Spleen (tissue), 7 donors: ENCODE measurements around the gene KLHL20.

Source experiments
- POLR2A ChIP-seq, 3 donors: fragments of 450-650 bp; IDR thresholded peaks; one replicate each; pipeline ENCODE4 v1.5.1; 2017; ENCODE audit warnings: antibody characterized with exemption in 3 of 3, mild to moderate bottlenecking in 1 of 3
- POLR2AphosphoS5 ChIP-seq, 3 donors: sonication (generic); formaldehyde crosslinking; IDR thresholded peaks; one replicate each; pipeline ENCODE4 v1.5.1; 2017; ENCODE audit warnings: antibody characterized with exemption in 3 of 3
- TF ChIP-seq, protein P1 (sequence below), 11 experiments: fragments of 200-600 bp in 7 of 11; fragments of 450-650 bp in 4 of 11; sonication (generic) in 4 of 11; IDR thresholded peaks in 8 of 11; conservative IDR thresholded peaks in 3 of 11; 1 replicate in 7 of 11; 2 replicates in 4 of 11; pipeline versions ENCODE4 v1.4.0 to v1.8.0; 2016 to 2021; ENCODE audit warnings: antibody characterized with exemption in 11 of 11, inconsistent platforms in 4 of 11, mild to moderate bottlenecking in 1 of 11
- donor health status: DM: no; HTN: no; CAD: no; lungs with moderate emphysema.
- donor health status: DM: no; HTN: no; CAD: no.
- donor health status: DM: no; HTN: no; CAD: no.

DNA sequence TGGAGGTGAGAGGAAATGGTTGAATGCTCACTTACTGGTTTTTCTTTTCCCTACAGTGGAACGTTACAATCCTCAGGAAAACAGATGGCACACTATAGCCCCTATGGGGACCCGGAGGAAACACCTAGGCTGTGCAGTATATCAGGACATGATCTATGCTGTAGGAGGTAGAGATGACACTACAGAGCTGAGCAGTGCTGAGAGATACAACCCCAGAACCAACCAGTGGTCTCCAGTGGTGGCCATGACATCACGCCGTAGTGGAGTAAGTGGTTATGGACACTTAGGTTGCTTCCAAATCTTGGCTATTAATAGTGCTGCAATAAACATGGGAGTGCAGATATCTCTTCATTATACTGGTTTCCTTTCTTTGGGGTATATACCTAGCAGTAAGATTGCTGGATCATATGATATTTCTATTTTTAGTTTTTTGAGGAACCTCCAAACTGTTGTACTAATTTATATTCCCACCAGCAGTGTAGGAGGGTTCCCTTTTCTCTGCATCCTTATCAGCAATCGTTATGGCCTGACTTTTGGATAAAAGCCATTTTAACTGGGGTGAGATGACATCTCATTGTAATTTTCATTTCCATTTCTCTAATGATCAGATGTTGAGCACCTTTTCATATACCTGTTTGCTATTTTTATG, 60.9 kb downstream of the KLHL20 start:
- TF ChIP-seq POLR2A (IDR thresholded peaks at IDR 0.05) (no peak), POLR2AphosphoS5 (IDR thresholded peaks at IDR 0.05) (no peak)
- TF ChIP-seq, protein P1, sequence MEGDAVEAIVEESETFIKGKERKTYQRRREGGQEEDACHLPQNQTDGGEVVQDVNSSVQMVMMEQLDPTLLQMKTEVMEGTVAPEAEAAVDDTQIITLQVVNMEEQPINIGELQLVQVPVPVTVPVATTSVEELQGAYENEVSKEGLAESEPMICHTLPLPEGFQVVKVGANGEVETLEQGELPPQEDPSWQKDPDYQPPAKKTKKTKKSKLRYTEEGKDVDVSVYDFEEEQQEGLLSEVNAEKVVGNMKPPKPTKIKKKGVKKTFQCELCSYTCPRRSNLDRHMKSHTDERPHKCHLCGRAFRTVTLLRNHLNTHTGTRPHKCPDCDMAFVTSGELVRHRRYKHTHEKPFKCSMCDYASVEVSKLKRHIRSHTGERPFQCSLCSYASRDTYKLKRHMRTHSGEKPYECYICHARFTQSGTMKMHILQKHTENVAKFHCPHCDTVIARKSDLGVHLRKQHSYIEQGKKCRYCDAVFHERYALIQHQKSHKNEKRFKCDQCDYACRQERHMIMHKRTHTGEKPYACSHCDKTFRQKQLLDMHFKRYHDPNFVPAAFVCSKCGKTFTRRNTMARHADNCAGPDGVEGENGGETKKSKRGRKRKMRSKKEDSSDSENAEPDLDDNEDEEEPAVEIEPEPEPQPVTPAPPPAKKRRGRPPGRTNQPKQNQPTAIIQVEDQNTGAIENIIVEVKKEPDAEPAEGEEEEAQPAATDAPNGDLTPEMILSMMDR (IDR thresholded peaks at IDR 0.05 in 8 of 11, conservative IDR thresholded peaks at IDR 0.05 in 3 of 11) = no peak
